Measurements from ENCODE around the gene MEIS2.

MEIS2 gene

DNA sequence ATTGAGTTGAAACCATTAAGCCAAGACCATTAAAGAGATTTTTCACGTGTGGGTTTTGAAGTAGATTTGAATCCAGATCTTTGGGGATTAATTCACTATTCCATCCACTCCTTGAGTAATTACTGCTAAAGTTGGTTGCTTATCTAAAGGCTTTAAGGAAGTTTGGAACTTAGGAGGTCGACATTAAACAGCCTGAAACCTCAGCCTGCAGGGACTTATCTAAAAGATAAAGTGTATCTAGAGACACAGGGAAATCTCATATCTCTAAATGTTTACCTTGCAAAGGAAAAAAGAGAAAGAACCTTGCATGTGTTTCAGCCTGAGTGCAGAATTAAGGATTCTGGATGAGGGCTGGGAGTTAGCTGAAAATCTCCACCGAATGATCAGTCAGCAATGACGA lies 158.6 kb downstream of the MEIS2 start:
- Histone ChIP-seq H3K9me3 (ENCODE audit: control insufficient read depth, low read length) (no peaks in the 10 kb centered on the region), H3K27ac (ENCODE audit: insufficient read depth, low read depth, low read length, poor library complexity, severe bottlenecking) (no peak overlapping the region), H3K4me3 (ENCODE audit: insufficient read depth, low read depth, low read length) (no peak overlapping the region), H3K27me3 (ENCODE audit: control insufficient read depth, insufficient read depth, low read length, poor library complexity, severe bottlenecking) (no peaks in the 10 kb centered on the region), H3K4me1 (ENCODE audit: control insufficient read depth, insufficient read depth, low read length) (peaks cover 29% of the 10 kb centered on the region), H3K36me3 (ENCODE audit: control insufficient read depth, insufficient read depth, low read length) (no peaks in the 10 kb centered on the region)
- 73 to 88% methylated on average over 1 to 4 of the region's 4 CpGs for WGBS, 2 experiments

DNA sequence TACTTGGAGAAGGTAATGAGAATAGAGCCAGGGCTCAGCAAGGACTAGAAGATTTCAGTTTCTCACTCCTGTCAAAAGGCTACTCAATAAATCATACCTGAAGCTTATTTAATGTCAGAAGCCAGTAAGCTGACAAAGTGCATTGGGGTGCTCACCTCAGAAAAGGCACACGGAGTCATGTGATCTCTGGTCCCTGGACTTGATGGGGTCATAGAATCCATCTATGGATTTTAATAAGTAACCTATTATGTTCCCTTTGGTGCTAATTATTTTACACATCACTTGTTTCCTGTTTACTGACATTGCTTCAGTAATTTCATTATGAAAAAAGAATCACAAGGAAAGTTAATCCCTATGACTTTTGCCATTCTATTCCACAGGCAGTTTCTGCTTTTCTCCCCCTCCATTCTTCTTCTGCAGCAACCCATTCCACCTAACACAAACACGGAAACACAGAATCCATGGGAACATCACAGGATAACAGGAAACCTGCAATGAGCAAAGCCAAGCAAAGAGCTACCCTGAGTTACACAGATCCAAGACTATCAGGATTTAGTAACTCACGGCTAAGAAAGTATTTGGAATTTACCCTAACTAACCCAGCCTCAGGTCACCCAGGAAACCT lies 159.6 kb downstream of the MEIS2 start:
- Histone ChIP-seq H3K4me1 (ENCODE audit: control insufficient read depth, insufficient read depth, low read length) (peaks cover 26% of the 10 kb centered on the region), H3K9me3 (ENCODE audit: control insufficient read depth, low read length) (no peaks in the 10 kb centered on the region), H3K4me3 (ENCODE audit: insufficient read depth, low read depth, low read length) (no peak overlapping the region), H3K36me3 (ENCODE audit: control insufficient read depth, insufficient read depth, low read length) (no peaks in the 10 kb centered on the region), H3K27ac (ENCODE audit: insufficient read depth, low read depth, low read length, poor library complexity, severe bottlenecking) (no peak overlapping the region), H3K27me3 (ENCODE audit: control insufficient read depth, insufficient read depth, low read length, poor library complexity, severe bottlenecking) (no peaks in the 10 kb centered on the region)
- 96 to 97% methylated on average over 3 of the region's 3 CpGs for WGBS, 2 experiments

DNA sequence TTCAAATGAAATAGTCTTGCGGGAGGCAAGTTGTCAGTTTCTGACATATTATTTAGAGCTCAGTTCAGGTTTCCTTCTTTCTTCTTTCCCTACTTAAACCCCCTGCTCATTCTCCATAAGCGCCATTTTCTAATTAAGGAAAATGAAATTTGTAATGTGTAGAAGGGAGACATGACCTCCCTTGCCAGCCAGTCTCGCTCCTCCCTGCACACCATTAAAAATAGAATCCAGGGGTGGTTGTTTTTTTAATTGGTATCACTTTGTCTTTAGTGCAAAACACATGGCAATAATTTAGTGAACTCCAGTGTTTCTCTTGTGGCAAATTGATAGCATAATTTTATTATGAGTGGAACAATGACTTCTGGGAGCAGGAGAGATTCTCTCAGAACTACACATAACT lies 160.1 kb downstream of the MEIS2 start:
- Histone ChIP-seq H3K27me3 (ENCODE audit: control insufficient read depth, insufficient read depth, low read length, poor library complexity, severe bottlenecking) (no peaks in the 10 kb centered on the region), H3K27ac (ENCODE audit: insufficient read depth, low read depth, low read length, poor library complexity, severe bottlenecking) (no peak overlapping the region), H3K4me1 (ENCODE audit: control insufficient read depth, insufficient read depth, low read length) (peaks cover 23% of the 10 kb centered on the region), H3K36me3 (ENCODE audit: control insufficient read depth, insufficient read depth, low read length) (no peaks in the 10 kb centered on the region), H3K4me3 (ENCODE audit: insufficient read depth, low read depth, low read length) (no peak overlapping the region), H3K9me3 (ENCODE audit: control insufficient read depth, low read length) (no peaks in the 10 kb centered on the region)
- WGBS, 2 experiments, result 93 to 100% methylated on average over 1 to 2 of the region's 3 CpGs

- Histone ChIP-seq H3K27ac (ENCODE audit: insufficient read depth, low read depth, low read length, poor library complexity, severe bottlenecking) (no peak overlapping the region), H3K36me3 (ENCODE audit: control insufficient read depth, insufficient read depth, low read length) (no peaks in the 10 kb centered on the region), H3K9me3 (ENCODE audit: control insufficient read depth, low read length) (no peaks in the 10 kb centered on the region), H3K4me3 (ENCODE audit: insufficient read depth, low read depth, low read length) (no peak overlapping the region), H3K4me1 (ENCODE audit: control insufficient read depth, insufficient read depth, low read length) (peaks cover 11% of the 10 kb centered on the region), H3K27me3 (ENCODE audit: control insufficient read depth, insufficient read depth, low read length, poor library complexity, severe bottlenecking) (no peaks in the 10 kb centered on the region)
- WGBS, 2 experiments, result 91% methylated on average over 7 of the region's 7 CpGs
Measured at GRCh38 chr15:36938764-36939163, 161.6 kb downstream of the MEIS2 start.

GRCh38 chr15:36938131-36938530 lies 162.2 kb downstream of the MEIS2 start:
- H3K4me1 ChIP-seq (ENCODE audit: control insufficient read depth, insufficient read depth, low read length), result peaks cover 7% of the 10 kb centered on the region
- no peaks in the 10 kb centered on the region for H3K36me3 ChIP-seq (ENCODE audit: control insufficient read depth, insufficient read depth, low read length)
- H3K9me3 ChIP-seq (ENCODE audit: control insufficient read depth, low read length), result no peaks in the 10 kb centered on the region
- H3K4me3 ChIP-seq (ENCODE audit: insufficient read depth, low read depth, low read length), result no peak overlapping the region
- no peaks in the 10 kb centered on the region for H3K27me3 ChIP-seq (ENCODE audit: control insufficient read depth, insufficient read depth, low read length, poor library complexity, severe bottlenecking)
- 86 to 92% methylated on average over 4 of the region's 4 CpGs for WGBS, 2 experiments
- no peak overlapping the region for H3K27ac ChIP-seq (ENCODE audit: insufficient read depth, low read depth, low read length, poor library complexity, severe bottlenecking)

DNA sequence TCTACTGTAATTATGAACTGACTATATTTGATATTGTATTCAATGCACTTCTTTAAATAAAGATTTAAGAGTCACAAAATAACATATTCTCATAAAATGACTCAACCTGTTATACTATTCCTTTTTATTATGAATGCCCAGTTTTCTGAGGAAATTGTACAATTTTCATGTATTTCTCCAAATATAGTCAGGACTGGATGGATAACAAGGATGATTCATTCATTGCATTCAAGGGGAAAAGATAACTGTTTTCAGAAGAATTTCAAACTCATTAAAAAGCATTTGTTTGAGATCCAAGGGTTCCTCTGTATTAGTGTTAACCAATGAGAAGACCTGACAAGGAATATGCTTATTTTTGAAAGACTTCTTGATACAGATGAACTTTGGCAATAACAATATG lies 163.7 kb downstream of the MEIS2 start:
- H3K27ac ChIP-seq (ENCODE audit: insufficient read depth, low read depth, low read length, poor library complexity, severe bottlenecking), result no peak overlapping the region
- H3K27me3 ChIP-seq (ENCODE audit: control insufficient read depth, insufficient read depth, low read length, poor library complexity, severe bottlenecking), result no peaks in the 10 kb centered on the region
- H3K9me3 ChIP-seq (ENCODE audit: control insufficient read depth, low read length), result no peaks in the 10 kb centered on the region
- H3K36me3 ChIP-seq (ENCODE audit: control insufficient read depth, insufficient read depth, low read length), result no peaks in the 10 kb centered on the region
- peaks cover 7% of the 10 kb centered on the region for H3K4me1 ChIP-seq (ENCODE audit: control insufficient read depth, insufficient read depth, low read length)
- no peak overlapping the region for H3K4me3 ChIP-seq (ENCODE audit: insufficient read depth, low read depth, low read length)

- no peaks in the 10 kb centered on the region for H3K27me3 ChIP-seq (ENCODE audit: control insufficient read depth, insufficient read depth, low read length, poor library complexity, severe bottlenecking)
- H3K9me3 ChIP-seq (ENCODE audit: control insufficient read depth, low read length), result no peaks in the 10 kb centered on the region
- H3K36me3 ChIP-seq (ENCODE audit: control insufficient read depth, insufficient read depth, low read length), result peaks cover 14% of the 10 kb centered on the region
- H3K4me3 ChIP-seq (ENCODE audit: insufficient read depth, low read depth, low read length), result no peak overlapping the region
- H3K27ac ChIP-seq (ENCODE audit: insufficient read depth, low read depth, low read length, poor library complexity, severe bottlenecking), result no peak overlapping the region
- 95 to 98% methylated on average over 4 to 5 of the region's 5 CpGs for WGBS, 2 experiments
- no peaks in the 10 kb centered on the region for H3K4me1 ChIP-seq (ENCODE audit: control insufficient read depth, insufficient read depth, low read length)
Measured at GRCh38 chr15:36933255-36933990, 166.9 kb downstream of the MEIS2 start.

GRCh38 chr15:36932070-36932469 lies 168.3 kb downstream of the MEIS2 start:
- H3K4me3 ChIP-seq (ENCODE audit: insufficient read depth, low read depth, low read length), result no peak overlapping the region
- H3K27me3 ChIP-seq (ENCODE audit: control insufficient read depth, insufficient read depth, low read length, poor library complexity, severe bottlenecking), result no peaks in the 10 kb centered on the region
- peaks cover 14% of the 10 kb centered on the region for H3K36me3 ChIP-seq (ENCODE audit: control insufficient read depth, insufficient read depth, low read length)
- no peak overlapping the region for H3K27ac ChIP-seq (ENCODE audit: insufficient read depth, low read depth, low read length, poor library complexity, severe bottlenecking)
- WGBS, 2 experiments, result 93 to 99% methylated on average over 5 of the region's 5 CpGs
- H3K9me3 ChIP-seq (ENCODE audit: control insufficient read depth, low read length), result no peaks in the 10 kb centered on the region
- H3K4me1 ChIP-seq (ENCODE audit: control insufficient read depth, insufficient read depth, low read length), result no peaks in the 10 kb centered on the region

- H3K36me3 ChIP-seq (ENCODE audit: control insufficient read depth, insufficient read depth, low read length), result peaks cover 14% of the 10 kb centered on the region
- WGBS, 2 experiments, result 80 to 86% methylated on average over 3 of the region's 3 CpGs
- no peaks in the 10 kb centered on the region for H3K4me1 ChIP-seq (ENCODE audit: control insufficient read depth, insufficient read depth, low read length)
- no peaks in the 10 kb centered on the region for H3K9me3 ChIP-seq (ENCODE audit: control insufficient read depth, low read length)
- H3K4me3 ChIP-seq (ENCODE audit: insufficient read depth, low read depth, low read length), result no peak overlapping the region
- H3K27me3 ChIP-seq (ENCODE audit: control insufficient read depth, insufficient read depth, low read length, poor library complexity, severe bottlenecking), result no peaks in the 10 kb centered on the region
- H3K27ac ChIP-seq (ENCODE audit: insufficient read depth, low read depth, low read length, poor library complexity, severe bottlenecking), result no peak overlapping the region
Measured at GRCh38 chr15:36931434-36931833, 168.9 kb downstream of the MEIS2 start.

GRCh38 chr15:36926427-36926825 lies 173.9 kb downstream of the MEIS2 start:
- no peak overlapping the region for H3K4me3 ChIP-seq (ENCODE audit: insufficient read depth, low read depth, low read length)
- H3K4me1 ChIP-seq (ENCODE audit: control insufficient read depth, insufficient read depth, low read length), result peaks cover 24% of the 10 kb centered on the region
- no peaks in the 10 kb centered on the region for H3K27me3 ChIP-seq (ENCODE audit: control insufficient read depth, insufficient read depth, low read length, poor library complexity, severe bottlenecking)
- H3K27ac ChIP-seq (ENCODE audit: insufficient read depth, low read depth, low read length, poor library complexity, severe bottlenecking), result no peak overlapping the region
- 93 to 96% methylated on average over 2 to 3 of the region's 3 CpGs for WGBS, 2 experiments
- peaks cover 14% of the 10 kb centered on the region for H3K36me3 ChIP-seq (ENCODE audit: control insufficient read depth, insufficient read depth, low read length)
- no peaks in the 10 kb centered on the region for H3K9me3 ChIP-seq (ENCODE audit: control insufficient read depth, low read length)

Data from ectodermal cell (in vitro differentiated cells).